ENCODE data around the gene CDCA4.

The CDCA4 gene

DNA sequence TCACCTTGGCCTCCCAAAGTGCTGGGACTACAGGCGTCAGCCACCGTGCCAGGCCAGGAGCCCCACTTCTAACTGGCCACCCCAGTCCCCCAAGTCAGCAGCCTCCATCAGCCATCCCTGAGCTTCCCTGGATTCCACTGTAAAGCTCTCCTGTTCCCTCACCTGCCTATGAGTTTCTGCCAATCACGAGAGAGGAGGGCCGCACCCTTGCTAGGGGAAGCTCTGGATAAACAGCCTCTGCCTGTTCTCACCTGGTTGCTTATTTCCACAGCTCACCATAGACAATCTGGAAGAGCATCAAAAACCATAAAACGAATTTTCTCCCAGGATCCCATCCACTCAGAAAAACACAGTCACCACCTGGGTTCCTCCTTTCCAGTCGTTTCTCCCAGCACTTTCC lies 5.0 kb downstream of the CDCA4 start:
- H3K4me3 ChIP-seq (ENCODE audit: insufficient read depth, low read length, poor library complexity, severe bottlenecking), result peak overlapping the region; percentile 2
- H3K9me3 ChIP-seq (ENCODE audit: insufficient read depth, low read length), result no peaks in the 10 kb centered on the region
- peak overlapping the region; percentile 90 for H3K4me2 ChIP-seq (ENCODE audit: low read depth, low read length, poor library complexity, severe bottlenecking)
- no peak overlapping the region for H2AFZ ChIP-seq (ENCODE audit: low read depth, low read length, severe bottlenecking)
- H3K27me3 ChIP-seq (ENCODE audit: low read length), result no peaks in the 10 kb centered on the region
- H3K36me3 ChIP-seq (ENCODE audit: low read length), result peaks cover 7% of the 10 kb centered on the region
- H3K79me2 ChIP-seq (ENCODE audit: insufficient read depth, low read length), result peaks cover 99% of the 10 kb centered on the region
- peaks cover 42% of the 10 kb centered on the region for H4K20me1 ChIP-seq (ENCODE audit: low read depth, low read length)
- TF ChIP-seq CTCF (IDR thresholded peaks at IDR 0.05; ENCODE audit: insufficient read depth, low read length, poor library complexity, severe bottlenecking) (no peak), EZH2phosphoT487 (conservative IDR thresholded peaks at IDR 0.05; ENCODE audit: low read length) (no peak)
- H3K27ac ChIP-seq (ENCODE audit: low read depth, low read length), result peak overlapping the region; percentile 28; the same call in 1 of the 2 replicates
- H3K9ac ChIP-seq (ENCODE audit: low read length), result peak overlapping the region; percentile 100
- no peaks in the 10 kb centered on the region for H3K9me2 ChIP-seq (replicated peaks; ENCODE audit: insufficient read depth, low read length)
- peaks cover 18% of the 10 kb centered on the region for H3F3A ChIP-seq (ENCODE audit: insufficient read depth)

DNA sequence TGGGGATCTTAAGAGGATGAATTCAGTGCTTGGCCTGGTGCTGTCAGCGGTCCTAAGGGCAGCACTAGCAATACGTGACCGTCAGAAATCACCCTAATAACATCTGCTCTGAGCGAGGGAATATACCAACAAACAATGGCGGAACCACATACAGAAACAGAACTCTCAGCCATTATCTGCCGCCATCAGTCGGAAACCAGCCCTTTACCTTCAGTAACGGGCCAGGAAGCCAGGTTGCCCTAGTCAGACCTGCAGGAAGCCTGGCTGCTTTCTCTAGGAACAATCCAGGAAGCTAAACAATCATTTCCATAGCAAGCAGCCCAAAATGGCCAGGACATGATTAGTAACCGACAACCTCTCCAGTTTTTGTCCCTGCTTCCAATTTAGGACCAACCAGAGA lies 5.6 kb downstream of the CDCA4 start:
- Histone ChIP-seq H3K4me2 (ENCODE audit: low read depth, low read length, poor library complexity, severe bottlenecking) (peak overlapping the region; percentile 90), H3K9me3 (ENCODE audit: insufficient read depth, low read length) (no peaks in the 10 kb centered on the region), H4K20me1 (ENCODE audit: low read depth, low read length) (peaks cover 49% of the 10 kb centered on the region), H3F3A (ENCODE audit: insufficient read depth) (peaks cover 18% of the 10 kb centered on the region), H2AFZ (ENCODE audit: low read depth, low read length, severe bottlenecking) (no peak overlapping the region), H3K36me3 (ENCODE audit: low read length) (peaks cover 7% of the 10 kb centered on the region), H3K79me2 (ENCODE audit: insufficient read depth, low read length) (peaks cover 100% of the 10 kb centered on the region), H3K9me2 (replicated peaks; ENCODE audit: insufficient read depth, low read length) (no peaks in the 10 kb centered on the region), H3K9ac (ENCODE audit: low read length) (peak overlapping the region; percentile 100), H3K27me3 (ENCODE audit: low read length) (no peaks in the 10 kb centered on the region), H3K4me3 (ENCODE audit: insufficient read depth, low read length, poor library complexity, severe bottlenecking) (peak overlapping the region; percentile 37), H3K27ac (ENCODE audit: low read depth, low read length) (peak overlapping the region; percentile 50)
- TF ChIP-seq EZH2phosphoT487 (conservative IDR thresholded peaks at IDR 0.05; ENCODE audit: low read length), result no peak
- TF ChIP-seq CTCF (IDR thresholded peaks at IDR 0.05; ENCODE audit: insufficient read depth, low read length, poor library complexity, severe bottlenecking), result no peak

GRCh38 chr14:105014631-105015030 lies 6.3 kb downstream of the CDCA4 start:
- peaks cover 55% of the 10 kb centered on the region for H4K20me1 ChIP-seq (ENCODE audit: low read depth, low read length)

More at GRCh38 chr14:105014631-105015030, 6.3 kb downstream of the CDCA4 start:
- H3K9me3 ChIP-seq (ENCODE audit: insufficient read depth, low read length), result no peaks in the 10 kb centered on the region
- H3K79me2 ChIP-seq (ENCODE audit: insufficient read depth, low read length), result peaks cover 100% of the 10 kb centered on the region
- H3F3A ChIP-seq (ENCODE audit: insufficient read depth), result peaks cover 18% of the 10 kb centered on the region
- no peak overlapping the region for H2AFZ ChIP-seq (ENCODE audit: low read depth, low read length, severe bottlenecking)
- TF ChIP-seq CTCF (IDR thresholded peaks at IDR 0.05; ENCODE audit: insufficient read depth, low read length, poor library complexity, severe bottlenecking) (no peak), EZH2phosphoT487 (conservative IDR thresholded peaks at IDR 0.05; ENCODE audit: low read length) (no peak)
- H3K9ac ChIP-seq (ENCODE audit: low read length), result peak overlapping the region; percentile 100
- H3K27ac ChIP-seq (ENCODE audit: low read depth, low read length), result peak overlapping the region; percentile 50
- H3K9me2 ChIP-seq (replicated peaks; ENCODE audit: insufficient read depth, low read length), result no peaks in the 10 kb centered on the region
- H3K4me3 ChIP-seq (ENCODE audit: insufficient read depth, low read length, poor library complexity, severe bottlenecking), result peak overlapping the region; percentile 37
- no peaks in the 10 kb centered on the region for H3K27me3 ChIP-seq (ENCODE audit: low read length)
- H3K36me3 ChIP-seq (ENCODE audit: low read length), result peaks cover 7% of the 10 kb centered on the region
- peak overlapping the region; percentile 90 for H3K4me2 ChIP-seq (ENCODE audit: low read depth, low read length, poor library complexity, severe bottlenecking)
